SK-N-MC (cell line): ENCODE measurements around the gene HDAC1.
A peak's percentile ranks its signal among the peaks of the same experiment; 100 is the strongest.

Experiments used
- DNase-seq: peaks from one replicate; pipeline ENCODE4 v3.0.0-alpha.2; 2011; ENCODE audit warnings: low read depth, low spot score
- H3K27ac ChIP-seq: fragments of 200-600 bp; sonication (generic); 2 replicates; pipeline ENCODE4 v1.5.1; 2016; ENCODE audit warnings: mixed run types
- H3K36me3 ChIP-seq: fragments of 200-600 bp; sonication (generic); 2 replicates; pipeline ENCODE4 v1.6.1; 2017; ENCODE audit warnings: antibody characterized with exemption, low read length, mixed read lengths; ENCODE audit not compliant: insufficient read depth
- H3K4me3 ChIP-seq: fragments of 200-600 bp; sonication (generic); 2 replicates; pipeline ENCODE4 v1.5.1; 2016
- H3K9ac ChIP-seq: fragments of 200-600 bp; sonication (generic); 2 replicates; pipeline ENCODE4 v1.8.0; 2017; ENCODE audit warnings: mixed run types, mixed read lengths; ENCODE audit not compliant: insufficient read length
- H3K9me3 ChIP-seq: fragments of 200-600 bp; sonication (generic); 2 replicates; pipeline ENCODE4 v1.6.1; 2017; ENCODE audit warnings: low read depth, mild to moderate bottlenecking, antibody characterized with exemption, low read length, moderate library complexity, mixed read lengths
- EZH2 ChIP-seq: fragments of 200-600 bp; sonication (generic); IDR thresholded peaks from one replicate; pipeline ENCODE4 v1.6.1; 2017; ENCODE audit warnings: antibody characterized with exemption
- FOXP2 ChIP-seq: optimal IDR thresholded peaks from 2 replicates; pipeline ENCODE3; 2011; ENCODE audit warnings: mild to moderate bottlenecking, moderate library complexity; ENCODE audit not compliant: insufficient read depth; ENCODE audit errors: extremely low read length, control extremely low read depth
- POLR2AphosphoS5 ChIP-seq: IDR thresholded peaks from 2 replicates; pipeline ENCODE4 v1.6.1; 2012; ENCODE audit warnings: mild to moderate bottlenecking, low read depth, low read length, borderline replicate concordance

The HDAC1 gene

DNA sequence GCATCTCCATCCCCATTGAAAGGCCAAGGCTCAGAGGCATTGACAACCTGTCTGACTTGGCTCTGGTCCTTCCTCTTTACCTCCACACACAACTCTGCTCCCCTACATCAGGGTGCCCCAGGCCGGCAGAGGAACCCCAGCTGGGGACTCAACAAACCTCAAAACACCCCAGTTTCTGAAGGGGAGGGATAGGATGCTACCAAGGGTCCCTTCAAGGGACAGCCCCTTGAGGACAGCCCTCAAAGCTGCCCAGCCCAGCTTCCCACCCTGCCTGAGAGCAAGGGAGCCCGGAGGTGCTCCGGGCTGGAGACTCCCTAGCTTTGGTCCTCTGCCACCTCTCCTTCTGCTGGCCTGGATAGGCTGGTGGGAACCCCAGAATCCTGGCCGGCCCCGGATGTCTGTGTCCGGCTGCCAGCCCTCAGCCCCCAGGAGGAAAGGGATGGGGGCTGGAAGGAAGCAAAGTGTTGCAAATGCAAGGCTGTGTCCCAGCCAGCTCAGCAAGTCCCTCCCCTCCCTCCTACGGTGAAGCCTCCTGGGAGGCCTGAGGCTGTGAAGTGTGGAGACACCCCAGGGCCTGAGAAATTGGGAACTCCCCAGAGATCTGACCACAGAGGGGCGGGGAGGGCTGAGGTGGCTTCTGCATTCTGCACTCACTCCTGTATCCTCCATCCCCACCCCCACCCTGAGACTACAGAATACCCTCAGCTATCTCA lies 45.2 kb downstream of the HDAC1 start:
- peak overlapping the region; percentile 83 for H3K4me3 ChIP-seq
- no peak overlapping the region for H3K27ac ChIP-seq
- TF ChIP-seq POLR2AphosphoS5 (no peak), FOXP2 (no peak), EZH2 (no peak)
- H3K36me3 ChIP-seq, result peaks cover 29% of the 10 kb centered on the region
- no peak overlapping the region for H3K9ac ChIP-seq
- no peaks in the 10 kb centered on the region for H3K9me3 ChIP-seq
- DNase-seq, result no peak

DNA sequence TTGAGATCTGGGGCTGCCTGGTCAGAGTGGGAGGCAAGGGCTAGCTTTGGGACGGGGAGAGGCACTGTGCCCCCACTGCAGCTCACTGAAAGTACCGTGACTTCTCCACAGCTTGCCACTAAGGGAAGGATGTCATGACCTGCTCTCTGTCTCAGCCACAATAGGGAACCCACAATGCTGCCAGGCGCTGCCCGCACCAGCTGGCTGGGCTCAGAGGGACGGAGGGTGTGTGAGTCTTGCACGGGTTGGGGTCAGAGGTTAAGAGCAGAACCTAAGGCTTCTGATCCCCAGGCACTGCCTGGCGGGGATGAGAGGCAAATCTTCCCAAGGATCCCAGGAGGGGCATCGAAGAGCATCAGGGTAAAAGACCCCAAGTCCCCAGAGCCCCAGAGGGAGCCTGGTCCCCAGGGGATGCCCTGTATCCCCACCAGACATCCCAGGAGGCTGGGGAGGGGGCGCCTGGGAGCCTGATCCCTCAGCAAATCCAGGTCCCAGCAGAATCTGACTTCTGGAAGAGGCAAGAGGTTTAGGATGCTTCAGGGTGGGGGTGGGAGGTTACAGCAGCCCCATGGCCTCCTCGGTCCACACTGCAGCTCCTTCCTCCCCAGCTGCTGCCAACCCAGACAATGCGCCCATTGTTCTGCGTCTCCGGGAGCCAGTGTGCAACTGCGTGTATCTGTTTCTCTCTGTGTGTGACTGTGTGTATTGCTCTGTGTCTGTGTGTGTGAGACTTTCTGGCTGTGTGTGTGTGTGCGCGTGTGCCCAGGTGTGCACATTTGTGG lies 46.2 kb downstream of the HDAC1 start:
- Histone ChIP-seq H3K27ac (no peak overlapping the region), H3K9ac (no peak overlapping the region), H3K9me3 (no peaks in the 10 kb centered on the region), H3K36me3 (peaks cover 20% of the 10 kb centered on the region), H3K4me3 (no peak overlapping the region)
- TF ChIP-seq POLR2AphosphoS5 (no peak), EZH2 (no peak), FOXP2 (no peak)
- no peak for DNase-seq

DNA sequence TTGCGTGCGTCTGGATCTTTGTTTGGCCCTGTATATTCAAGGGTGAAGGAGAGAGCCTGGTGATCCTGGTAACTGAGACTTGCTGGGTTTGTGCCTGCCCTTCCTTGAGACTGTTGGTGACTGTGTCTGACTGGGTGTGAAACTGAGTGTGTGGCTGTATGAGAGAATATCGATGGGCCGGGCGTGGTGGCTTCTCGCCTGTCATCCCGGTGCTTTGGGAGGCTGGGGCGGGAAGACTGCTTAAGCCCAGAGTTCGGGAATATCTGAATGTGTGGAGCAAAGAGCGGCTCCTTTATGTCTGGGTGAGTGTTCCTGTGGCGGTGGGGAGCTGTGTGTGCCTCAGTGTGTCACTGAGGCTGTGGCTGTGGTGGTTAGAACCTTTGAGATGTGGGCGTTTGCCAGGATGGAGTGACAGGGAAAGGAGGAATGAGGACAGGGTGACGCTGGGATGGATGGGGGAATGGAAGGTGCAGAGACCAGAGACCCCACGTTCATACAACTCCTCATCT lies 46.8 kb downstream of the HDAC1 start:
- Histone ChIP-seq H3K36me3 (peaks cover 14% of the 10 kb centered on the region), H3K9ac (no peak overlapping the region), H3K27ac (no peak overlapping the region), H3K4me3 (no peak overlapping the region), H3K9me3 (no peaks in the 10 kb centered on the region)
- no peak for DNase-seq
- TF ChIP-seq FOXP2 (no peak), POLR2AphosphoS5 (no peak), EZH2 (no peak)

DNA sequence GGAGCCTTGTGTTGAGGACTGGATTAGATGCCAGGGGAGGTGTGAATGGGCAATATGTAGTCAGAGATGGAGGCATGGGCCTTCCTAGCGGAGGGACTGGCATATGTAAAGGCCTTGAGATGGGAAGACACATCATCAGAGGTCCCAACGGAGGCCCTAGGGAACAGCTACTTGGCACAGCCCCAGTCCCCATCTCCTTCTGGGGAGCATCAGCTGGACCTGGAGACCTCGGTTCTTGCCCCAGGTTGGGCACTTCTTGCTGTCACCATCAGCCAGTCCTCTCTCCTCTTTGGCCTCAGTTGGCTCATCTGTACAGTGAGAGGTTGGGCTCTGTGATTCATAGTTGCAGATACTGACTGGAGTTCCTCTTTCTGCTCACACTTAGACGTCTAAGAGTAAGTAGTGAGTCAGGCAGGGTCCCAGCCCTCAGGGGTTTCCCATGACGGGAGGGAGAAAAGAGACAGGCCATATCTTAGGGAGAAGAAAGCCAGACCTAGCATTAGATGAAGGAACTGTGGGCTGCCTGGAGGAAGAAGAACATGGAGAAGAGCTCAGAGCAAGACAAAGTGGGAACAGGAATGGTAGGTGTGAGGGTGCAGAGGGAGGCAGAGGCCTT lies 47.6 kb downstream of the HDAC1 start:
- no peak for TF ChIP-seq FOXP2
- no peak for TF ChIP-seq POLR2AphosphoS5
- TF ChIP-seq EZH2, result no peak
- no peak for DNase-seq
- no peaks in the 10 kb centered on the region for H3K9me3 ChIP-seq
- H3K27ac ChIP-seq, result no peak overlapping the region
- no peak overlapping the region for H3K4me3 ChIP-seq
- peaks cover 6% of the 10 kb centered on the region for H3K36me3 ChIP-seq
- no peak overlapping the region for H3K9ac ChIP-seq

DNA sequence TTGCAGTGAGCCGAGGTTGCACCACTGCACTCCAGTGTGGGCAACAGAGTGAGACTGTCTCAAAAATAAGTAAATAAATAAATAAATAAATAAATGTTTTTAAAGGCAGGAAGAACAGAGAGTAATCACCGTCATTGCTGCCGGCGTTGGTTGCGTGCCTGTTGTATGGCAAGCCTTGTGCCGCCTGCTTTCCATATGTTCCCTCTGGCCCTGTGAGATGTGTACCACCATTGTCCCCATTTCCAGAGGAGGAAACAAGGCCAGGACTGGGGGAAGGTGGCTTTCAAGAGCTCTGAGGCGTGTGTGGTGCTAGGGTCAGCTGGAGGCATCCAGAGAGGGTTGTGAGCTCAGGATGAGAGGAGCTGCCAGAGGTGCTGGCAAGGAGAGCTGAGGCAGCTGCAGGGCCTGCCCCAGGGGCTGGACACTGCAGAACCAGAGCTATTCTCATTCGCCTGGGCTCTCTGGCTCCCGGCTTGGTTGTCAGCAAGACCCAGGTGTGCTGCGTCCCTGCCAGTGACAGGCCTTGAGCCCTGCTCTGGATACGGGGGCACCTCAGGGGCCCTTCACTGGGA lies 49.4 kb downstream of the HDAC1 start:
- Histone ChIP-seq H3K36me3 (no peaks in the 10 kb centered on the region), H3K4me3 (no peak overlapping the region), H3K9ac (no peak overlapping the region)

DNA sequence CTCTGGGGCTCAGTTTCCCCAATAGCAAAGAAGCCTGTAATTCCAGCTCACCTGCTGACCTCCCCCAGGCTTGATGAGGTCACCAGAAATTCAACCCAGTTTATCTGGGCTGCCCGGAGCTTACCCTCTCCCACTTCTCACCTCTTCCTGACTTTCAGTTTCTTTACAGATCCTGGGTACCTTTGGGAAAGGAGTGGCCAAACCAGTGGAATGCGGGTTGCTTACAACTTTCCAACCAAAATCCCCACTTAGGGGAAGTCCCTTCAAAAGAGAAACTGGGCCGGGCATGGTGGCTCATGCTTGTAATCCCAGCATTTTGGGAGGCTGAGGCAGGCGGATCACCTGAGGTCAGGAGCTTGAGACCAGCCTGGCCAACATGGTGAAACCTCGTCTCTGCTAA lies 50.1 kb downstream of the HDAC1 start:
- TF ChIP-seq FOXP2 (no peak), EZH2 (no peak), POLR2AphosphoS5 (no peak)
- Histone ChIP-seq H3K4me3 (no peak overlapping the region), H3K27ac (no peak overlapping the region), H3K36me3 (no peaks in the 10 kb centered on the region), H3K9me3 (no peaks in the 10 kb centered on the region), H3K9ac (no peak overlapping the region)
- no peak for DNase-seq

More for the DNA sequence above, 49.4 kb downstream of the HDAC1 start:
- no peak overlapping the region for H3K27ac ChIP-seq
- DNase-seq, result no peak
- no peaks in the 10 kb centered on the region for H3K9me3 ChIP-seq
- TF ChIP-seq FOXP2 (no peak), EZH2 (no peak), POLR2AphosphoS5 (no peak)

DNA sequence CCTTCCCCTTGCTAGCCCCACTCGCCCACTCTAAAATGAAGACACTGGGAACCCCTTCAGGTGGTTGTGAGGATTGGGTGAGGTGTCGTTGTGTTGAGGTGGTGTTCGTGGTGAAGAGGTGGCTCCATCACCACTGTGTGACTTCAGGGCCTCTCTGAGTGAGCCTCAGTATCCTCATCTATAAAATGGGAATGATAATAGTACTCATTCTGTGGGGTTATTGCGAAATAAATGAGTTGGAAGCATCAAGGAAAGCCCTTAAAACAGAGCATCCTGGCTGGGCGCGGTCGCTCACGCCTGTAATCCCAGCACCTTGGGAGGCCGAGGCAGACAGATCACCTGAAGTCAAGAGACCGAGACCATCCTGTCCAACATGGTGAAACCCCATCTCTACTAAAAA lies 50.8 kb downstream of the HDAC1 start:
- no peak for DNase-seq
- H3K36me3 ChIP-seq, result no peaks in the 10 kb centered on the region
- no peak overlapping the region for H3K9ac ChIP-seq

DNA sequence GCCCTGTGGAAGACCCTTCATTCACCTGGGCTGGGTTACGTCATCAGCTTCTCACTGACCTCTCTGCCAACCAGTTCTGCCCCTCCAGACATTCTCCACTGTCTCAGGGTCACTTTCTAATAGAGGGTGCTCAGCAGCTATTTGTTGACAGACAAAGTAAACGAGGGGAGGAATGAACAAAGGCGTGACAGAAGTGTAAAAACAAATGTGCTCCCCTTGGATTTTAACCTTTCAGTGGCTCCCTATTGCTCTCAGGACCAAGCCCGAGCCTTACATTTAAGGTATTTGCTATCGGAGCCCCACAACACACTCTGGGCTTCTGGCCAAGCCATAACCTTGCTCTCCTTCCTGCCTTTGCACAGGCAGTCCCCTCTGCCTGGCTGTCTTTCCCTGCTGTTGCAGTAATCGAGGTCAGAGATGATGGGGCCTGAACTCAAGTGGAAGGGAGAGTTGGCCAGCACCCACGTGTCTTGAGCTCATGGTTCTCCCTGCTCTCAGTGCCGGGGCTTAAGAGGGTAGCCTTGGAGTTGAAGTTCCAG lies 53.5 kb downstream of the HDAC1 start:
- TF ChIP-seq EZH2, result no peak
- no peak for TF ChIP-seq POLR2AphosphoS5
- TF ChIP-seq FOXP2, result no peak

More for the DNA sequence above, 50.8 kb downstream of the HDAC1 start:
- no peak overlapping the region for H3K4me3 ChIP-seq
- TF ChIP-seq FOXP2, result no peak
- no peak for TF ChIP-seq POLR2AphosphoS5
- no peak for TF ChIP-seq EZH2
- no peaks in the 10 kb centered on the region for H3K9me3 ChIP-seq
- H3K27ac ChIP-seq, result no peak overlapping the region

More for the DNA sequence above, 53.5 kb downstream of the HDAC1 start:
- H3K4me3 ChIP-seq, result no peak overlapping the region
- no peaks in the 10 kb centered on the region for H3K36me3 ChIP-seq
- no peak overlapping the region for H3K9ac ChIP-seq
- no peak overlapping the region for H3K27ac ChIP-seq
- no peak for DNase-seq
- H3K9me3 ChIP-seq, result no peaks in the 10 kb centered on the region
